Glutamatergic neuron (in vitro differentiated cells): ENCODE data around the gene ADAM8. TPM values are rescaled to one million over a fixed set of nuclear protein-coding genes. Genes with fewer than 3 reads are reported as not detected.

ENCODE experiments used
- DNase-seq: peaks from one replicate; pipeline ENCODE4 v3.0.0; 2022
- H3K27ac Mint-ChIP-seq: one replicate; pipeline ENCODE4 v1.8.0; 2020; ENCODE audit warnings: mild to moderate bottlenecking, mixed read lengths, inconsistent platforms; ENCODE audit not compliant: unreplicated experiment
- H3K27me3 Mint-ChIP-seq: one replicate; pipeline ENCODE4 v1.8.0; 2020; ENCODE audit warnings: mild to moderate bottlenecking, moderate library complexity, mixed read lengths, inconsistent platforms; ENCODE audit not compliant: unreplicated experiment
- H3K36me3 Mint-ChIP-seq: one replicate; pipeline ENCODE4 v1.8.0; 2020; ENCODE audit warnings: mild to moderate bottlenecking, mixed read lengths, inconsistent platforms; ENCODE audit not compliant: unreplicated experiment
- H3K4me1 Mint-ChIP-seq: one replicate; pipeline ENCODE4 v1.8.0; 2020; ENCODE audit warnings: mild to moderate bottlenecking, low read depth, mixed read lengths, inconsistent platforms; ENCODE audit not compliant: unreplicated experiment
- H3K4me3 Mint-ChIP-seq: one replicate; pipeline ENCODE4 v1.8.0; 2020; ENCODE audit warnings: mild to moderate bottlenecking, mixed read lengths, inconsistent platforms; ENCODE audit not compliant: unreplicated experiment
- H3K9me3 Mint-ChIP-seq: one replicate; pipeline ENCODE4 v1.8.0; 2020; ENCODE audit warnings: mild to moderate bottlenecking, moderate library complexity, mixed read lengths, inconsistent platforms; ENCODE audit not compliant: unreplicated experiment
- CTCF ChIP-seq: fragments of 200-600 bp; sonication (generic); IDR thresholded peaks from one replicate; pipeline ENCODE4 v1.5.0; 2021; ENCODE audit not compliant: partially characterized antibody, unreplicated experiment
- microRNA-seq: library from miRNA; unstranded; fragments of <30 nt; microRNA quantifications from one replicate; pipeline ENCODE4, GENCODE V29; 2020; ENCODE audit not compliant: unreplicated experiment
- total RNA-seq: library from RNA; stranded (reverse); fragmentation: NEBNext Ultra II Directional; extraction: Animal tissue kit (Norgen Biotek cat#: 25700); gene quantifications from one replicate; pipeline ENCODE4 v1.2.1, GENCODE V29; 2021; ENCODE audit not compliant: unreplicated experiment

Gene ADAM8
- total RNA-seq, 1 donor from 2014 or later: 5.4 TPM

- no peak for TF ChIP-seq CTCF
- Mint-ChIP-seq H3K36me3 (peaks cover 6% of the 10 kb centered on the region), H3K9me3 (peaks cover 6% of the 10 kb centered on the region), H3K27me3 (peaks cover 4% of the 10 kb centered on the region), H3K27ac (no peak overlapping the region), H3K4me1 (no peaks in the 10 kb centered on the region), H3K4me3 (no peak overlapping the region)
- no peak for DNase-seq
Measured at GRCh38 chr10:133213641-133214467, 62.8 kb downstream of the ADAM8 start.

DNA sequence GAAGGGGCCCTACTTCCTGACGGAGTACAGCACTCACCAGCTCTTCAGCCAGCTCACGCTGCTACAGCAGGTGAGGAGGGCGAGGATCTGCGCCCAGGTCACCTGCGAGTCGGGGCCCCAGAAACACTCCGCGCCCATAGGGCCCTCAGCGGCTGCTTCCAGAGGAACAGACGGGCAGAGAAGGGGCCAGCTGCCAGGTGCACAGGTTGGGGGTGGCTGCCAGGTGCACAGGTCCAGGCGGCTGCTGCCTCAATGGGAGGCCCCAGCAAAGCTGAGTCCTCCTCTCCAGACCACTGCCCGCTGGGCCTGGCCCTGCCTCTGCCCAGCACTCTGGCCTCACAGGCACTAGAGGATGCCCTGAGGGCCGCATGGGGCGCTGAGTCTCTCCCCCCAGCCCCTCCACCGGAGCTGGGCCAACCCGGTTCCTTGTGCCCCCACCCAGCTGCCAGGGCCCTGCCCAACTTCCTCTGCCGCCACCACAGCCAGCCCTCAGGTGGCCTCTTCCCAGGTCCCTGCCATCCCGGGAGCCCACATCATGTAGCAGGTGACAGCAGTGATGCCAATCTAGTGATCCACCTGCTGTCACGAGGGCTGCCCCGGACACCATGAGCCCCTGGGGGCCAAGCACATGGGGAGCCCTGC lies 63.7 kb downstream of the ADAM8 start:
- no peak for DNase-seq
- no peak for TF ChIP-seq CTCF
- Mint-ChIP-seq H3K27ac (no peak overlapping the region), H3K36me3 (peaks cover 6% of the 10 kb centered on the region), H3K4me3 (no peak overlapping the region), H3K9me3 (peaks cover 6% of the 10 kb centered on the region), H3K4me1 (no peaks in the 10 kb centered on the region), H3K27me3 (peaks cover 4% of the 10 kb centered on the region)

Small RNAs within 50 kb of the gene (microRNA-seq; reads per million reads assigned to microRNA genes)
- not detected for gene MIR202

Other genes with a start within 250 kb of the ADAM8 start
- gene ADGRA1, start 188.9 kb downstream of the ADAM8 start, total RNA-seq: 9.1 TPM
- 7.4 TPM for gene KNDC1, start 116.6 kb downstream of the ADAM8 start, total RNA-seq
- gene UTF1, start 46.7 kb downstream of the ADAM8 start, total RNA-seq: 0.61 TPM
- gene VENTX, start 39.0 kb downstream of the ADAM8 start, total RNA-seq: 1.6 TPM
- gene TUBGCP2, start 32.0 kb upstream of the ADAM8 start, total RNA-seq: 61.4 TPM
- gene ZNF511, start 32.0 kb upstream of the ADAM8 start, total RNA-seq: 24.6 TPM
- gene CALY, start 60.0 kb upstream of the ADAM8 start, total RNA-seq: 19.8 TPM
- not detected for gene PRAP1, start 70.5 kb upstream of the ADAM8 start, total RNA-seq
- gene FUOM, start 81.2 kb upstream of the ADAM8 start, total RNA-seq: 13.0 TPM
- 64.2 TPM for gene ECHS1, start 96.5 kb upstream of the ADAM8 start, total RNA-seq
- 12.7 TPM for gene PAOX, start 102.4 kb upstream of the ADAM8 start, total RNA-seq
- 76.4 TPM for gene MTG1, start 117.3 kb upstream of the ADAM8 start, total RNA-seq
- 2.0 TPM for gene SPRN, start 147.8 kb upstream of the ADAM8 start, total RNA-seq
- 3.8 TPM for gene SCART1, start 177.1 kb upstream of the ADAM8 start, total RNA-seq